Measurements from ENCODE around the gene ADCY3. TPM values are rescaled to one million over a fixed set of nuclear protein-coding genes. Genes with fewer than 3 reads are reported as not detected.

ADCY3 gene
- total and polyA plus RNA-seq, 7 donors: 9.2 to 15.2 (median 12.1) TPM

DNA sequence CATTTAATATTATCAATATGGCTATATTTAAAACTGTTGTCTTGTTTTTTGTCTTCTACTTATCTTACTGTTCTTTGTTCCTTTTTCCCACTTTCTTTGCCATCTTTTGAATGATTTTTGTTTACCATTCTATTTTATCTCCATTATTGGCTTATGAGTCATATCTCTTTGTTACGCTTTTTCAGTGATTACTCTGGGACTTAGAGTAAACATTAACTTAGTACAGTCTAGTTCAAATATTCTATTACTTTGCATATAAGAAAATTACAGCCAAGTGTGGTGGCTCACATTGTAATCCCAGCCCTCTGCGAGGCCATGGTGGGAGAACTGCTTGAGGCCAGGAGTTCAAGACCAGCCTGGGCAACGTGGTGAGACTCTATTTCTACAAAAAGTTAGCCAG, 26.1 kb downstream of the ADCY3 start:
- H3K36me3 ChIP-seq (ENCODE audit: insufficient read depth in 1 of 2, low read depth in 1 of 2): no peaks in the 10 kb centered on the region
- no peak overlapping the region for H3K27ac ChIP-seq
- ATAC-seq (no peak), DNase-seq (no peak)
- WGBS, 3 donors: 67 to 96% (median 69%) methylated on average over 3 of the region's 3 CpGs
- H3K9me3 ChIP-seq: peaks cover 21% of the 10 kb centered on the region
- TF ChIP-seq, protein P1, sequence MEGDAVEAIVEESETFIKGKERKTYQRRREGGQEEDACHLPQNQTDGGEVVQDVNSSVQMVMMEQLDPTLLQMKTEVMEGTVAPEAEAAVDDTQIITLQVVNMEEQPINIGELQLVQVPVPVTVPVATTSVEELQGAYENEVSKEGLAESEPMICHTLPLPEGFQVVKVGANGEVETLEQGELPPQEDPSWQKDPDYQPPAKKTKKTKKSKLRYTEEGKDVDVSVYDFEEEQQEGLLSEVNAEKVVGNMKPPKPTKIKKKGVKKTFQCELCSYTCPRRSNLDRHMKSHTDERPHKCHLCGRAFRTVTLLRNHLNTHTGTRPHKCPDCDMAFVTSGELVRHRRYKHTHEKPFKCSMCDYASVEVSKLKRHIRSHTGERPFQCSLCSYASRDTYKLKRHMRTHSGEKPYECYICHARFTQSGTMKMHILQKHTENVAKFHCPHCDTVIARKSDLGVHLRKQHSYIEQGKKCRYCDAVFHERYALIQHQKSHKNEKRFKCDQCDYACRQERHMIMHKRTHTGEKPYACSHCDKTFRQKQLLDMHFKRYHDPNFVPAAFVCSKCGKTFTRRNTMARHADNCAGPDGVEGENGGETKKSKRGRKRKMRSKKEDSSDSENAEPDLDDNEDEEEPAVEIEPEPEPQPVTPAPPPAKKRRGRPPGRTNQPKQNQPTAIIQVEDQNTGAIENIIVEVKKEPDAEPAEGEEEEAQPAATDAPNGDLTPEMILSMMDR (IDR thresholded peaks at IDR 0.05): no peak
- intact Hi-C loops (cut with DNase I): no loop called here
- no peaks in the 10 kb centered on the region for H3K4me1 ChIP-seq
- no peak overlapping the region for H3K4me3 ChIP-seq
- no peaks in the 10 kb centered on the region for H3K27me3 ChIP-seq (ENCODE audit: insufficient read depth in 3 of 3, low read length in 2 of 3)

DNA sequence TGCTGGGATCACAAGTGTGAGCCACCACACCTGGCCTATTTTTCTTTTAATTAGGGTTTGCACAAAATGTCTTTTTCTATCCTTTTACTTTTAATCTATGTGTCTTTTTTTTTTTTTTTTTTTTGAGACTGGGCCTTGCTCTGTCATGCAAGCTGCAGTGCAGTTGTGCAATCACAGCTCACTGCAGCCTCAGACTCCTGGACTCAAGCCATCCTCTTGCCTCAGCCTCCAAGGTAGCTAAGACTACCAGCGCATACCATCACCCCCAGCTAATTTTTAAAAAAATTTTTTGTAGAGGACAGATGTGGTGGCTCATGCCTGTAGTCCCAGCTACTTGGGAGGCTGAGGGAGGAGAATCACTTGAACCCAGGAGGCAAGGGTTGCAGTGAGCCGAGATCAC, 27.1 kb downstream of the ADCY3 start:
- H3K4me3 ChIP-seq: no peak overlapping the region
- H3K27ac ChIP-seq: no peak overlapping the region
- no peaks in the 10 kb centered on the region for H3K4me1 ChIP-seq
- ATAC-seq (no peak), DNase-seq (peak in 1 of 2 donors; percentile 48)
- TF ChIP-seq, protein P1 (IDR thresholded peaks at IDR 0.05): no peak
- WGBS, 3 donors: 97 to 100% (median 100%) methylated on average over 2 of the region's 2 CpGs
- no peaks in the 10 kb centered on the region for H3K36me3 ChIP-seq (ENCODE audit: insufficient read depth in 1 of 2, low read depth in 1 of 2)
- intact Hi-C loops (cut with DNase I): no loop called here
- H3K27me3 ChIP-seq (ENCODE audit: insufficient read depth in 3 of 3, low read length in 2 of 3): no peaks in the 10 kb centered on the region
- H3K9me3 ChIP-seq: peaks cover 21% of the 10 kb centered on the region

DNA sequence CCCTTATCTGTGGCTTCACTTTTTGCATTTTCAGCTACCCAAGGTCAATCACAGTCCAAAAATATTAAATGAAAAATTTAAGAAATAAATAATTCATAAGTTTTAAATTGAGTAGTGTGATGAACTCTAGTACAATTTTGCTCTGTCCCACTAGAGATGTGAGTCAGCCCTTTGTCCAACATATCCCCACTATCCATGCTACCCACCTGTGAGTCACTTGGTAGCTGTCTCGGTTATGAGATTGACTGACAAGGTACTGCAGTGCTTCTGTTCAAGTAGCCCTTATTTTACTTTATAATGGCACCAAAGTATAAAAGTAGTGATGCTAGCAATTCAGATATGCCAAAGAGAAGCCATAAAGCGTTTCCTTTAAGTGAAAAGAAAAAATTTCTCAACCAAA, 28.8 kb downstream of the ADCY3 start:
- no peaks in the 10 kb centered on the region for H3K36me3 ChIP-seq (ENCODE audit: insufficient read depth in 1 of 2, low read depth in 1 of 2)
- H3K9me3 ChIP-seq: peaks cover 21% of the 10 kb centered on the region
- no peaks in the 10 kb centered on the region for H3K27me3 ChIP-seq (ENCODE audit: insufficient read depth in 3 of 3, low read length in 2 of 3)
- WGBS, 3 donors: 96 to 99% (median 97%) methylated on average over 2 of the region's 2 CpGs
- TF ChIP-seq, protein P1 (IDR thresholded peaks at IDR 0.05): no peak
- ATAC-seq (no peak), DNase-seq (no peak)
- intact Hi-C loops (cut with DNase I): no loop called here
- H3K27ac ChIP-seq: no peak overlapping the region
- H3K4me1 ChIP-seq: no peaks in the 10 kb centered on the region
- H3K4me3 ChIP-seq: no peak overlapping the region

DNA sequence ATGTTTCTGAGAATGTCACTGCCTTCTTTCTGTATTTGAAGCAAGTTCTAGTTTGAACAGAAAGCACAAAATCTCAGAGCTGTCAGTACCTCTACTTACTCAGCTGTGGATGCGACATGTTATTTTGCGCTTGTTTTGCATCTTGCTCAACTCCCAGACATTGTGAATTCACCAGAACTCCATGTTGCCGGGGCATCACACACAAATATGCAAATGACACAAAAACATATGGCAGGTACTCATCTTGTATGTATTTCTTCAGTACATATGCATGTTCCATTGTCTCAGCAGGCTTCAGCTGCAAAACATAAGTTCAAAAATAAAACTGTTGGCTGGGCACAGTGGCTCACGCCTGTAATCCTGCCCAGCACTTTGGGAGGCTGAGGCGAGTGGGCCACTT, 30.8 kb downstream of the ADCY3 start:
- H3K4me3 ChIP-seq: no peak overlapping the region
- no peaks in the 10 kb centered on the region for H3K4me1 ChIP-seq
- H3K9me3 ChIP-seq: peaks cover 3% of the 10 kb centered on the region
- 79 to 92% (median 80%) methylated on average over 5 of the region's 5 CpGs for WGBS, 3 donors
- intact Hi-C loops (cut with DNase I): no loop called here
- TF ChIP-seq, protein P1 (IDR thresholded peaks at IDR 0.05): no peak
- no peak for ATAC-seq
- H3K27me3 ChIP-seq (ENCODE audit: insufficient read depth in 3 of 3, low read length in 2 of 3): no peaks in the 10 kb centered on the region
- no peak overlapping the region for H3K27ac ChIP-seq
- no peak for DNase-seq
- H3K36me3 ChIP-seq (ENCODE audit: insufficient read depth in 1 of 2, low read depth in 1 of 2): no peaks in the 10 kb centered on the region

DNA sequence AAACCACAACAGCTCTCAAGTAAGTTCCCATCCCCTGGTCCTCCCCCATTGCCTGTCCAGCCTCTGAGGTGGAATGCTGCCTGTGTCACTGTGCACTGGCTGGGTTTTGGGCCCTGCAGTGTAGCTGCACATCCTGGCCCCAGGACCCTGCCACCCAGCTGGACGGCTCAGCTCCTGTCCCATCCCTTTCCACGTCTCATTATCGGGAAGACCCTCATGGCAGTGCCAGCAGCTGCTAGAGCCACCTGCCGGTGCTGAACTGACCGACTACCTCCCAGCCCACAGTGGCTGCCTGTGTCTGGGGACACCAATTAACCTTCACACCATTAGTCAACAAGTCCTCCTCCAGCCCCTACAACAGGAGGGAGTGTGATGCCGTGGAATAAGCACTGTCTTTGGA, 31.9 kb downstream of the ADCY3 start:
- intact Hi-C loops (cut with DNase I): no loop called here
- peaks cover 3% of the 10 kb centered on the region for H3K4me1 ChIP-seq
- no peak for DNase-seq
- WGBS, 3 donors: 72 to 85% (median 82%) methylated on average over 6 of the region's 6 CpGs
- no peak overlapping the region for H3K4me3 ChIP-seq
- ATAC-seq: no peak
- TF ChIP-seq, protein P1 (IDR thresholded peaks at IDR 0.05): no peak
- no peak overlapping the region for H3K27ac ChIP-seq
- no peaks in the 10 kb centered on the region for H3K27me3 ChIP-seq (ENCODE audit: insufficient read depth in 3 of 3, low read length in 2 of 3)
- H3K36me3 ChIP-seq (ENCODE audit: insufficient read depth in 1 of 2, low read depth in 1 of 2): no peaks in the 10 kb centered on the region
- no peaks in the 10 kb centered on the region for H3K9me3 ChIP-seq

Data from psoas muscle (tissue), 8 donors.